SK-N-DZ (cell line): Measurements from ENCODE around the gene TLDC2.
"Not testable (repeated sequence)": the region's sequence is repeated elsewhere in the genome, so short reads cannot be mapped to it uniquely, and the experiment has no call there.

Source experiments
- DNase-seq: peaks from one replicate; pipeline ENCODE4 v3.0.0-alpha.2; 2015; ENCODE audit warnings: low spot score

Gene TLDC2

GRCh38 chr20:36866681-36867495 lies 9.1 kb upstream of the TLDC2 start:
- no peak for DNase-seq

- DNase-seq, result no peak
Observed at GRCh38 chr20:36871640-36872570, 4.0 kb upstream of the TLDC2 start.

- no peak for DNase-seq
Observed at GRCh38 chr20:36872852-36873251, 3.1 kb upstream of the TLDC2 start.

GRCh38 chr20:36873498-36874189 lies 2.3 kb upstream of the TLDC2 start:
- DNase-seq, result no peak

- not testable (repeated sequence) for DNase-seq
Observed at GRCh38 chr20:36875093-36875492, 845 bp upstream of the TLDC2 start.

- no peak for DNase-seq
Observed at GRCh38 chr20:36876473-36876833, 515 bp downstream of the TLDC2 start.

- no peak for DNase-seq
Observed at GRCh38 chr20:36878941-36879340, 3.0 kb downstream of the TLDC2 start.

GRCh38 chr20:36880741-36881250 lies 4.9 kb downstream of the TLDC2 start:
- DNase-seq, result no peak

GRCh38 chr20:36881331-36881730 lies 5.4 kb downstream of the TLDC2 start:
- no peak for DNase-seq

GRCh38 chr20:36881888-36882287 lies 6.0 kb downstream of the TLDC2 start:
- DNase-seq, result peak; percentile 44

GRCh38 chr20:36883977-36884535 lies 8.1 kb downstream of the TLDC2 start:
- DNase-seq, result no peak

GRCh38 chr20:36885356-36885755 lies 9.4 kb downstream of the TLDC2 start:
- peak; percentile 45 for DNase-seq

- DNase-seq, result peak; percentile 94
Observed at GRCh38 chr20:36886859-36887751, 11.2 kb downstream of the TLDC2 start.

GRCh38 chr20:36887752-36888090 lies 11.8 kb downstream of the TLDC2 start:
- DNase-seq, result no peak

- DNase-seq, result no peak
Observed at GRCh38 chr20:36888880-36889516, 13.1 kb downstream of the TLDC2 start.

- DNase-seq, result no peak
Observed at GRCh38 chr20:36890586-36890985, 14.6 kb downstream of the TLDC2 start.

GRCh38 chr20:36891211-36891610 lies 15.3 kb downstream of the TLDC2 start:
- DNase-seq, result no peak

GRCh38 chr20:36893801-36894200 lies 17.9 kb downstream of the TLDC2 start:
- DNase-seq, result no peak

GRCh38 chr20:36895036-36895435 lies 19.1 kb downstream of the TLDC2 start:
- no peak for DNase-seq

GRCh38 chr20:36904690-36905089 lies 28.8 kb downstream of the TLDC2 start:
- no peak for DNase-seq
